Ectodermal cell (in vitro differentiated cells): Measurements from ENCODE around the gene CCNJL.

ENCODE experiments used
- H3K27ac ChIP-seq: 2 replicates; pipeline ENCODE4 v1.7.0; 2013; ENCODE audit warnings: mild to moderate bottlenecking, low read depth, low read length; ENCODE audit not compliant: insufficient read depth, poor library complexity, severe bottlenecking
- H3K27me3 ChIP-seq: 2 replicates; pipeline ENCODE4 v1.7.0; 2013; ENCODE audit warnings: mild to moderate bottlenecking, low read length; ENCODE audit not compliant: insufficient read depth, control insufficient read depth, poor library complexity, severe bottlenecking
- H3K36me3 ChIP-seq: one replicate; pipeline ENCODE4 v1.7.0; 2013; ENCODE audit warnings: low read length; ENCODE audit not compliant: control insufficient read depth, insufficient read depth
- H3K4me1 ChIP-seq: one replicate; pipeline ENCODE4 v1.7.0; 2013; ENCODE audit warnings: low read length; ENCODE audit not compliant: control insufficient read depth, insufficient read depth
- H3K4me3 ChIP-seq: 2 replicates; pipeline ENCODE4 v1.7.0; 2013; ENCODE audit warnings: low read depth, low read length, control low read depth; ENCODE audit not compliant: insufficient read depth
- H3K9me3 ChIP-seq: 2 replicates; pipeline ENCODE4 v1.7.0; 2013; ENCODE audit warnings: mild to moderate bottlenecking, low read length, moderate library complexity; ENCODE audit not compliant: control insufficient read depth
- WGBS, 2 experiments: methylation state at CpG; one replicate each; pipeline ENCODE4 v1.1.7; 2013; ENCODE audit warnings: missing lambda C conversion rate in 2 of 2; 5-methylcytosine and 5-hydroxymethylcytosine counted together

CCNJL gene

DNA sequence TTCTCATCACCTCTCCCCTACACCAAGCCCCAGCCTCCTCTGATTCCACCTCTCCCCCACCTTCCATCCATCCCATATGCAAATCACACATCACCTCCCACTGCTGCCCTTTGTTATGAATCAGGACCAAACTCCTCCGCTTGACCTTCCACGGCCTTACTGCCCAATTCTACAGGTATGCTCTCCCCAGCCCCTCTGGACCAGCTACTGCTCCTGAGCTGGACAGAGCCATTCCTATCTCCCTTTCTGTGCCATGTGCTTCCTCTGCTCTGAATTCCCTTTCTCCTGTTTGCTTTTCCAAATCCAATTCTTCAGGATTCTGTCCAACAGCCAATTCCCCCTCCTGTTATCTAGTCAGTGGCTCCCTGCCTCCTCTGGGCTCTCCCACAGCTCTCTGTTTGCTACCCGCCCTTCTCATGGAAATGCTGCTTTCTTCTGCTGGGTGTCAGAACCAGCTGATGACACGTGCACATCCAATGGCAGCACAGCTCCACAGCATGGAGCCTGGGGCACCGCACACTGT lies 74.7 kb downstream of the CCNJL start:
- Histone ChIP-seq H3K27me3 (no peaks in the 10 kb centered on the region), H3K36me3 (no peaks in the 10 kb centered on the region), H3K27ac (no peak overlapping the region), H3K4me3 (no peak overlapping the region), H3K9me3 (no peaks in the 10 kb centered on the region), H3K4me1 (peaks cover 8% of the 10 kb centered on the region)
- WGBS, 2 experiments, result 14 to 16% methylated on average over 5 of the region's 5 CpGs

GRCh38 chr5:160235731-160236130 lies 76.6 kb downstream of the CCNJL start:
- Histone ChIP-seq H3K9me3 (no peaks in the 10 kb centered on the region), H3K4me1 (peaks cover 8% of the 10 kb centered on the region), H3K27ac (no peak overlapping the region), H3K4me3 (no peak overlapping the region), H3K27me3 (no peaks in the 10 kb centered on the region), H3K36me3 (no peaks in the 10 kb centered on the region)
- WGBS, 2 experiments, result 82 to 91% methylated on average over 5 of the region's 5 CpGs

DNA sequence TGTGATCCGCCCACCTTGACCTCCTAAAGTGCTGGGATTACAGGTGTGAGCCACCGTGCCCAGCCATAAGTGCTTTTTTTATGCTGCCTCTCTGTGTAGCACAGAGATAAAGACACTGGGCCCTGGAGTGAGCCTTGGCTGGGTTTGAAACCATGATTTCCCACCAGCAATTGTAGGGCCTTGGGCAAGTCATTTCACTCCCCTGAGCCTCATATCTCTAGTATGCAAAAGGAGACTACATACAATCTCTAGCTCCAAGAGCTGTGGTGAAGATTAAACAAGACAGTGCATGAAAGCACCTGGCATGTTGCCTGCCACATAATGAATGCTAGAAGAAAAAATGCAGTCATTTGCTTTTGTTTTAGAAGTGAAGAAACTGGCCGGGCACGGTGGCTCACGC lies 79.1 kb downstream of the CCNJL start:
- Histone ChIP-seq H3K4me1 (peaks cover 4% of the 10 kb centered on the region), H3K27ac (no peak overlapping the region), H3K27me3 (no peaks in the 10 kb centered on the region), H3K9me3 (no peaks in the 10 kb centered on the region), H3K36me3 (no peaks in the 10 kb centered on the region), H3K4me3 (no peak overlapping the region)
- WGBS, 2 experiments, result 94 to 97% methylated on average over 5 of the region's 5 CpGs

- no peaks in the 10 kb centered on the region for H3K4me1 ChIP-seq
- H3K9me3 ChIP-seq, result no peaks in the 10 kb centered on the region
- 79 to 81% methylated on average over 10 of the region's 10 CpGs for WGBS, 2 experiments
- no peak overlapping the region for H3K4me3 ChIP-seq
- H3K27ac ChIP-seq, result no peak overlapping the region
- no peaks in the 10 kb centered on the region for H3K36me3 ChIP-seq
- no peaks in the 10 kb centered on the region for H3K27me3 ChIP-seq
Observed at GRCh38 chr5:160231783-160232342, 80.5 kb downstream of the CCNJL start.

DNA sequence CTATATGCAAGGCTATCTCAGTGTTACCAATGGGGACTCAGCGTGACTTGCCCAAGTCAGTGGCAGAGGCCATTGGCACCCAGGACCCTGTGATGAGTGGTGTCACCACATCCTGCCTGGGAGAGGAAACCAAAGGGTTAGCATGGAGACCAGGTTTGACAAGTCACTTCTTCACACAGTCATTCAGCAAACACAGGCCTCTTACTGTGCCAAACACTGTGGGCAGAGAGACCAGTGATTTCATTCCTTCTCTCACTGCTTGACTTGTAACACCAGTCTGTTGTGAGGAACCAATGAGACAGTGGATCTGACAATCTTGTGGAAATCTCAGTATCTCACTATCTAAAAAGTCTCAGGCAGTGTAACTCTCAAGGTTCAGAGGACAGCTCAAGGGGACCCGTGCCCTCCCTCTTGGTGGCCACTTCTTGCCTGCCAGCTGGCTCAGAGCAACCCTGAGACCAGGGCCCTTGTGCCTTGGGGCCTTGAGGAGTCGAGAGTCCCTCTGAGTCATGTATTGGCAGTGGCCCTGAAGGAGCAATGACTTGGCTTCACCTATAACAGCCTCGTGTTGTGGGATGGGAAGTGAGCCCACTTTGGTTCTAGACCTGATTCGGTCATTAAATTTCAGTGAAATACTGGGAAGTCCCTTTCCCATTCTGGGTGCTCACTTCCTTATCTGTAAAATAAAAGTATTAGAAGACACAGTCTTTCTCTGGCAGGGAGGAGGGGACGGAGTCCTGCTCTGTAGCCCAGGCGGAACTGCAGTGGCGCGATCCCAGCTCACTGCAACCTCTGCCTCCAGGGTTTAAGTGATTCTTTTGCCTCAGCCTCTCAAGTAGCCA lies 81.5 kb downstream of the CCNJL start:
- WGBS, 2 experiments, result 94 to 95% methylated on average over 9 of the region's 9 CpGs
- no peaks in the 10 kb centered on the region for H3K27me3 ChIP-seq
- H3K4me3 ChIP-seq, result no peak overlapping the region
- no peak overlapping the region for H3K27ac ChIP-seq
- H3K36me3 ChIP-seq, result no peaks in the 10 kb centered on the region
- no peaks in the 10 kb centered on the region for H3K4me1 ChIP-seq
- no peaks in the 10 kb centered on the region for H3K9me3 ChIP-seq

GRCh38 chr5:160229190-160229742 lies 83.1 kb downstream of the CCNJL start, which contains the start of gene FABP6:
TSS of gene FABP6 (plus strand) at chr5:160229506. CDS start at chr5:160229558, 52 bp downstream.
- Histone ChIP-seq H3K4me3 (no peak within 1 kb of the TSS), H3K27me3 (no peaks in the 10 kb centered on the region), H3K27ac (no peak within 1 kb of the TSS), H3K9me3 (no peaks in the 10 kb centered on the region), H3K4me1 (no peaks in the 10 kb centered on the region), H3K36me3 (no peaks in the 10 kb centered on the region)
- 94 to 95% methylated on average over 7 of the region's 7 CpGs for WGBS, 2 experiments

- WGBS, 2 experiments, result 92 to 93% methylated on average over 2 of the region's 2 CpGs
Observed at GRCh38 chr5:160227012-160227411, 85.4 kb downstream of the CCNJL start.

DNA sequence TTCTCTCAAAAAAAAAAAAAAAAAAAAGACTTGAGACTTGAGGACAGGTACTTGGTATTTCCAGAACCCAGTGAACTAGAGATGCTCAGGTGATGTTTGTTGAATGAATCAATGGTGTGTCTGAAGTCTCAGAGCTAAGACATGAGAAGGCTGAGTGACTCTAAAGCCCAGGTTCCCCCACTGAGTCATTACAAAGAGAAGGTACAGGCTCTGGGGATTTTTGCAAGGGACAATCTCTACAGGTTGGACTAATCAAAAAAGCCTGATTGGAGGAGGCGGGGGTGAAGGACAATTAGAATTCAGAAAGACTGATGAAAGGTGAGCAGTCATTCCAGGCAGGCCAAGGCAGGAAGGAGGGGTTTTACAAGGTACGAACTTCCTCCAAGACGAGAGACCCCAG lies 91.3 kb downstream of the CCNJL start:
- no peaks in the 10 kb centered on the region for H3K27me3 ChIP-seq
- WGBS, 2 experiments, result 89 to 91% methylated on average over 3 of the region's 3 CpGs

More at GRCh38 chr5:160227012-160227411, 85.4 kb downstream of the CCNJL start:
- Histone ChIP-seq H3K36me3 (no peaks in the 10 kb centered on the region), H3K27ac (no peak overlapping the region), H3K4me1 (no peaks in the 10 kb centered on the region), H3K4me3 (no peak overlapping the region), H3K27me3 (no peaks in the 10 kb centered on the region), H3K9me3 (no peaks in the 10 kb centered on the region)

GRCh38 chr5:160219356-160219755 lies 93.0 kb downstream of the CCNJL start:
- H3K36me3 ChIP-seq, result no peaks in the 10 kb centered on the region
- no peaks in the 10 kb centered on the region for H3K27me3 ChIP-seq
- no peak overlapping the region for H3K4me3 ChIP-seq
- no peaks in the 10 kb centered on the region for H3K4me1 ChIP-seq
- H3K27ac ChIP-seq, result no peak overlapping the region
- 86 to 91% methylated on average over 4 of the region's 4 CpGs for WGBS, 2 experiments
- no peaks in the 10 kb centered on the region for H3K9me3 ChIP-seq

More for the DNA sequence above, 91.3 kb downstream of the CCNJL start:
- Histone ChIP-seq H3K4me1 (no peaks in the 10 kb centered on the region), H3K36me3 (no peaks in the 10 kb centered on the region), H3K4me3 (no peak overlapping the region), H3K9me3 (no peaks in the 10 kb centered on the region), H3K27ac (no peak overlapping the region)

GRCh38 chr5:160213537-160213936 lies 98.8 kb downstream of the CCNJL start:
- no peak overlapping the region for H3K27ac ChIP-seq
- no peak overlapping the region for H3K4me3 ChIP-seq
- no peaks in the 10 kb centered on the region for H3K4me1 ChIP-seq
- no peaks in the 10 kb centered on the region for H3K27me3 ChIP-seq
- no peaks in the 10 kb centered on the region for H3K9me3 ChIP-seq
- no peaks in the 10 kb centered on the region for H3K36me3 ChIP-seq
- WGBS, 2 experiments, result 84 to 85% methylated on average over 5 of the region's 5 CpGs
